Measurements from ENCODE around the gene DGKA.

DGKA gene

GRCh38 chr12:55931317-55931779 is 386 bp downstream of the DGKA start:
- peaks cover 0 to 14% (median 2%) of the 10 kb centered on the region in 4 experiments for H3K36me3 ChIP-seq (ENCODE audit: control insufficient read depth in 4 of 4, insufficient read depth in 4 of 4, low read length in 3 of 4)
- 9% methylated on average over 8 of the region's 10 CpGs for WGBS (ENCODE audit: insufficient coverage)
- H3K4me1 ChIP-seq (ENCODE audit: control extremely low read depth in 1 of 4, control insufficient read depth in 4 of 4, insufficient read depth in 4 of 4, low read length in 3 of 4), result peaks cover 17 to 62% (median 56%) of the 10 kb centered on the region in 4 experiments
- no peak for DNase-seq
- H3K27ac ChIP-seq (ENCODE audit: insufficient read depth in 1 of 2, low read depth in 1 of 2, low read length in 2 of 2, poor library complexity in 1 of 2, severe bottlenecking in 2 of 2), result peak overlapping the region; percentile 4 to 75
- ChIA-PET CTCF (interaction anchor here (0.9 to 5.7 kb wide), 9 partner anchors 9 to 197 kb away, joined by 3 to 27 read pairs (median 4); partner anchors contain the start of gene DNAJC14), POLR2A (no interaction called here)
- H3K4me3 ChIP-seq (ENCODE audit: control insufficient read depth in 1 of 7, extremely low read depth in 1 of 7, insufficient read depth in 4 of 7, low read depth in 2 of 7, low read length in 6 of 7), result peak overlapping the region; percentile 54 to 95 (median 80)
- no peaks in the 10 kb centered on the region for H3K27me3 ChIP-seq (replicated peaks in 2 of 5; ENCODE audit: control insufficient read depth in 4 of 5, insufficient read depth in 5 of 5, low read length in 4 of 5)
- H3K9me3 ChIP-seq (ENCODE audit: control extremely low read depth in 1 of 5, control insufficient read depth in 4 of 5, insufficient read depth in 2 of 5, low read depth in 1 of 5, low read length in 4 of 5), result no peaks in the 10 kb centered on the region

DNA sequence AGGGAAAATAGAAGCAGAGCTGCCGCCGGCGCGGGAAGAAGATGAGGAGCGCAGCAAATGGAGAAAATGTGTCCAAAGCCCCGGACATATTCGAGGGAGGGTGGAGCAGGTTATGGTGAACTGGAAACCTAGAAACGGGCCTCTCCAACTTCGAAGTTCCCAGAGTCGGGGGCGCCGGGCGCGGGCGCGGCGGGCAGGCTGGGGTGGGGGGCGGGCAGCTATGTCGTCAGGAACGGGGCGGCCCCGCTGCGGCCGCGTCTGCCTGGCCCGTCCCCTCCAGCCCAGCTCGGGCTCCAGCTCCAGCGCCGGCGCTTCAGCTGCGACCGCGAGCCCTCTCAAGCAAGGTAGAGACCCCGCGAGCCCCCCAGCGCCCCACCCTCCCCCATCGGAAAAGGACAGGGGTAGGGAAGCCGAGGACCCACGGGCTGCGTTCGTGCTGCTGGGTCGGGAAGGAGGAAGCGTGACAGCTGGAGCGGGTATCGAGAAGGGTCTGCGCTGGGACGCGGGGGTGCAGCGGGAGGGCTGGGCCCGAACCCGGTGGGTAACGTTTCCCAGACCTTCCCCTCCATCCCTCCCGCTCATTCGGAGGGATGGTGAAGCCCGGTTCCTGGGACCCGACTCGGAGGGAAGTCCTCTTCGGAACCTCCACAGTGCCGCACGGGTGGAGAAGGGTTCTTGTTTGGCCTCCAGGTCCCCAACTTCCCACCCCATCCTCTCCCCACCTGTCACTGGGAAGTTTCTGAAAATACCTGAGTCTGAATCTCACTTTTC is 1.0 kb downstream of the DGKA start:
- H3K4me3 ChIP-seq (ENCODE audit: control insufficient read depth in 1 of 7, extremely low read depth in 1 of 7, insufficient read depth in 4 of 7, low read depth in 2 of 7, low read length in 6 of 7), result peak overlapping the region; percentile 54 to 95 (median 80)
- peak in 2 of 3 donors; percentile 37 to 54 for DNase-seq
- H3K9me3 ChIP-seq (ENCODE audit: control extremely low read depth in 1 of 5, control insufficient read depth in 4 of 5, insufficient read depth in 2 of 5, low read depth in 1 of 5, low read length in 4 of 5), result no peaks in the 10 kb centered on the region
- no peaks in the 10 kb centered on the region for H3K27me3 ChIP-seq (replicated peaks in 2 of 5; ENCODE audit: control insufficient read depth in 4 of 5, insufficient read depth in 5 of 5, low read length in 4 of 5)
- peaks cover 0 to 19% (median 5%) of the 10 kb centered on the region in 4 experiments for H3K36me3 ChIP-seq (ENCODE audit: control insufficient read depth in 4 of 4, insufficient read depth in 4 of 4, low read length in 3 of 4)
- 0% methylated on average over 50 of the region's 60 CpGs for WGBS (ENCODE audit: insufficient coverage)
- peaks cover 16 to 60% (median 54%) of the 10 kb centered on the region in 4 experiments for H3K4me1 ChIP-seq (ENCODE audit: control extremely low read depth in 1 of 4, control insufficient read depth in 4 of 4, insufficient read depth in 4 of 4, low read length in 3 of 4)
- CTCF ChIA-PET, result interaction anchor here (0.9 to 5.7 kb wide), 7 partner anchors 8 to 198 kb away, joined by 3 to 27 read pairs (median 4); no protein-coding TSS in a partner anchor
- POLR2A ChIA-PET, result no interaction called here
- H3K27ac ChIP-seq (ENCODE audit: insufficient read depth in 1 of 2, low read depth in 1 of 2, low read length in 2 of 2, poor library complexity in 1 of 2, severe bottlenecking in 2 of 2), result peak overlapping the region; percentile 56 to 75

DNA sequence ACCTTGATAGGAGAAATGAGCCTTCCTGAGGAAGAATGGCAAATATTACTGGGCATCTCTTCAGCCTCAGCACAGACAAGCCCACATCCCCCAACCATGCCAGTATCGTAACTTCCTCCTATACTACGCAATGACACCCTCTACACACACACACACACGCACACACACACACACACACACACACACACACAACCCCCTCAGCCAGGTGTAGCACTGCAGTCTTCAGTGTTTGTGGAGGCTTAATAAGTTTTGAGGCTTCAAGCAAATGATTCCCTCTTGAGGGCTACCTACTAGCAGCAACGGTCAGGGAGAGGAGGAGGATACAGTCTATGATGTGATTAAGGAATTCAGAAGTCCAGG is 1.6 kb downstream of the DGKA start:
- Histone ChIP-seq H3K36me3 (ENCODE audit: control insufficient read depth in 4 of 4, insufficient read depth in 4 of 4, low read length in 3 of 4) (peaks cover 2 to 25% (median 8%) of the 10 kb centered on the region in 4 experiments), H3K4me1 (ENCODE audit: control extremely low read depth in 1 of 4, control insufficient read depth in 4 of 4, insufficient read depth in 4 of 4, low read length in 3 of 4) (peaks cover 16 to 58% (median 53%) of the 10 kb centered on the region in 4 experiments), H3K27me3 (replicated peaks in 2 of 5; ENCODE audit: control insufficient read depth in 4 of 5, insufficient read depth in 5 of 5, low read length in 4 of 5) (no peaks in the 10 kb centered on the region), H3K4me3 (ENCODE audit: control insufficient read depth in 1 of 7, extremely low read depth in 1 of 7, insufficient read depth in 4 of 7, low read depth in 2 of 7, low read length in 6 of 7) (peak overlapping the region; percentile 54 to 95 (median 80)), H3K27ac (ENCODE audit: insufficient read depth in 1 of 2, low read depth in 1 of 2, low read length in 2 of 2, poor library complexity in 1 of 2, severe bottlenecking in 2 of 2) (peak overlapping the region; percentile 56 to 75), H3K9me3 (ENCODE audit: control extremely low read depth in 1 of 5, control insufficient read depth in 4 of 5, insufficient read depth in 2 of 5, low read depth in 1 of 5, low read length in 4 of 5) (no peaks in the 10 kb centered on the region)
- WGBS (ENCODE audit: insufficient coverage), result no CpG with 5 or more reads among the region's 4 CpGs
- peak; percentile 49 to 86 (median 73) for DNase-seq
- CTCF ChIA-PET, result interaction anchor here (1.1 to 5.7 kb wide), 7 partner anchors 8 to 112 kb away, joined by 3 to 27 read pairs (median 6); no protein-coding TSS in a partner anchor
- POLR2A ChIA-PET, result no interaction called here

GRCh38 chr12:55933169-55933798 is 2.3 kb downstream of the DGKA start:
- H3K36me3 ChIP-seq (ENCODE audit: control insufficient read depth in 4 of 4, insufficient read depth in 4 of 4, low read length in 3 of 4), result peaks cover 2 to 30% (median 11%) of the 10 kb centered on the region in 4 experiments
- ChIA-PET POLR2A (interaction anchor here (1.2 kb wide), 1 partner anchor 41 kb away, joined by 4 read pairs; no protein-coding TSS in a partner anchor), CTCF (interaction anchor here (1.0 to 5.7 kb wide), 12 partner anchors 9 to 193 kb away, joined by 3 to 27 read pairs (median 4); partner anchors contain the start of genes DNAJC14, ORMDL2 and SARNP)
- peak in 2 of 3 donors; percentile 50 for DNase-seq
- peak overlapping the region in 1 of 2 experiments; percentile 75 for H3K27ac ChIP-seq (ENCODE audit: insufficient read depth in 1 of 2, low read depth in 1 of 2, low read length in 2 of 2, poor library complexity in 1 of 2, severe bottlenecking in 2 of 2)
- WGBS (ENCODE audit: insufficient coverage), result 90% methylated on average over 3 of the region's 7 CpGs
- no peaks in the 10 kb centered on the region for H3K9me3 ChIP-seq (ENCODE audit: control extremely low read depth in 1 of 5, control insufficient read depth in 4 of 5, insufficient read depth in 2 of 5, low read depth in 1 of 5, low read length in 4 of 5)
- H3K4me1 ChIP-seq (ENCODE audit: control extremely low read depth in 1 of 4, control insufficient read depth in 4 of 4, insufficient read depth in 4 of 4, low read length in 3 of 4), result peaks cover 15 to 52% (median 47%) of the 10 kb centered on the region in 4 experiments
- H3K4me3 ChIP-seq (ENCODE audit: control insufficient read depth in 1 of 7, extremely low read depth in 1 of 7, insufficient read depth in 4 of 7, low read depth in 2 of 7, low read length in 6 of 7), result peak overlapping the region in 4 of 7 experiments; percentile 77 to 95 (median 81)
- H3K27me3 ChIP-seq (replicated peaks in 2 of 5; ENCODE audit: control insufficient read depth in 4 of 5, insufficient read depth in 5 of 5, low read length in 4 of 5), result no peaks in the 10 kb centered on the region

DNA sequence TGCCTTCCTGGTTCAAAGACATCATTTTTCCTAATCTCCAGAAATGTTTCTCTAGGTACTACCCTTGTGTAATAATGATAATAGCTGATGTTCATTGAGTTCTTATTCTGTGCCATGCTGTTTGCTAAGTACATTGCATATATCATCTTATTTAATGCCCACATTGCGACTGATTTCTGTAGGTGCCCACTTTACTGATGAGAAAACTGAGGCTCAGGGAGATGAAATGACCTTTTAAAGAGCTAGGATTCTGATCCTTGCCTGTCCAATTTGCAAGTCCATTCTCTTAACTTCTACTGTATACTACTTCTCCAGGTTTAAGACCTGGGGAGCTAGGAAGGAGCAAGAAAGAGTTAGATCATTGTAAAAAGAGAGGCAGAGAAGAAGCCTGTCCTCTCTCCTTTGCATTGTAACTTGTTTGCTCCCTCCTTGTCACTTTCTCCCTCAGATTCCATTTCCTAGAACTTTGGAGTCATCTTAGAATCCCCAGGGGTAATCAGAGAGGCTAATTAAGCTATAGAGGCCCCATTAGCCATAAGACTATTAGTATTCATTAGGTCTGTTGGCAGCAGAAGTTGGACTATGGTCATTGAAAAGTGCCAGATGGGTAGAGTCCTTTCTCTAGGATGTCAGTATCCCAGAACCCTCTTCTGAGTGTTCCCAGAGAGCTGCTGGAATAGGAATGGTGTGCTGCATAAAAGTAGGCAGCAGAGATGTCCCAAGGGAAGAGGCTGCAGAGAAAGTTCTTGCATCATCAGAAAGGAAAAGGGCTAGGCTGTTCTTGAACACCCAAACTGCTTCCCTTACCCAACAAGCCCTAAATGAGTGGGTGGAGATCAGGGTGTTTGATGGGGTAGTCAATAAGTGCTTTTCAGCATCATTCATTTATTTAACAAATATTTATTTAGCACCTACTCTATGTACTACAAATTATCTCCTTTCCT is 3.1 kb downstream of the DGKA start:
- Histone ChIP-seq H3K27ac (ENCODE audit: insufficient read depth in 1 of 2, low read depth in 1 of 2, low read length in 2 of 2, poor library complexity in 1 of 2, severe bottlenecking in 2 of 2) (no peak overlapping the region), H3K27me3 (replicated peaks in 2 of 5; ENCODE audit: control insufficient read depth in 4 of 5, insufficient read depth in 5 of 5, low read length in 4 of 5) (no peaks in the 10 kb centered on the region), H3K4me1 (ENCODE audit: control extremely low read depth in 1 of 4, control insufficient read depth in 4 of 4, insufficient read depth in 4 of 4, low read length in 3 of 4) (peaks cover 12 to 45% (median 40%) of the 10 kb centered on the region in 4 experiments), H3K4me3 (ENCODE audit: control insufficient read depth in 1 of 7, extremely low read depth in 1 of 7, insufficient read depth in 4 of 7, low read depth in 2 of 7, low read length in 6 of 7) (no peak overlapping the region), H3K36me3 (ENCODE audit: control insufficient read depth in 4 of 4, insufficient read depth in 4 of 4, low read length in 3 of 4) (peaks cover 8 to 38% (median 16%) of the 10 kb centered on the region in 4 experiments), H3K9me3 (ENCODE audit: control extremely low read depth in 1 of 5, control insufficient read depth in 4 of 5, insufficient read depth in 2 of 5, low read depth in 1 of 5, low read length in 4 of 5) (no peaks in the 10 kb centered on the region)
- no peak for DNase-seq
- WGBS (ENCODE audit: insufficient coverage), result 100% methylated on average over 1 of the region's 1 CpG
- ChIA-PET POLR2A (interaction anchor here (1.2 kb wide), 1 partner anchor 40 kb away, joined by 4 read pairs; no protein-coding TSS in a partner anchor), CTCF (interaction anchor here (0.6 to 5.7 kb wide), 12 partner anchors 8 to 194 kb away, joined by 3 to 27 read pairs (median 4); partner anchors contain the start of genes DNAJC14, ORMDL2 and SARNP)

GRCh38 chr12:55934773-55935172 is 3.8 kb downstream of the DGKA start:
- H3K27me3 ChIP-seq (replicated peaks in 2 of 5; ENCODE audit: control insufficient read depth in 4 of 5, insufficient read depth in 5 of 5, low read length in 4 of 5), result no peaks in the 10 kb centered on the region
- peaks cover 13 to 45% (median 21%) of the 10 kb centered on the region in 4 experiments for H3K36me3 ChIP-seq (ENCODE audit: control insufficient read depth in 4 of 4, insufficient read depth in 4 of 4, low read length in 3 of 4)
- POLR2A ChIA-PET, result interaction anchor here (0.5 kb wide), 1 partner anchor 196 kb away, joined by 3 read pairs; no protein-coding TSS in a partner anchor
- no CpG with 5 or more reads among the region's 1 CpG for WGBS (ENCODE audit: insufficient coverage)
- DNase-seq, result no peak
- H3K27ac ChIP-seq (ENCODE audit: insufficient read depth in 1 of 2, low read depth in 1 of 2, low read length in 2 of 2, poor library complexity in 1 of 2, severe bottlenecking in 2 of 2), result no peak overlapping the region
- no peak overlapping the region for H3K4me3 ChIP-seq (ENCODE audit: control insufficient read depth in 1 of 7, extremely low read depth in 1 of 7, insufficient read depth in 4 of 7, low read depth in 2 of 7, low read length in 6 of 7)
- H3K4me1 ChIP-seq (ENCODE audit: control extremely low read depth in 1 of 4, control insufficient read depth in 4 of 4, insufficient read depth in 4 of 4, low read length in 3 of 4), result peaks cover 8 to 38% (median 33%) of the 10 kb centered on the region in 4 experiments
- CTCF ChIA-PET, result interaction anchor here (0.6 to 5.7 kb wide), 5 partner anchors 10 to 195 kb away, joined by 3 to 27 read pairs (median 4); no protein-coding TSS in a partner anchor
- H3K9me3 ChIP-seq (ENCODE audit: control extremely low read depth in 1 of 5, control insufficient read depth in 4 of 5, insufficient read depth in 2 of 5, low read depth in 1 of 5, low read length in 4 of 5), result no peaks in the 10 kb centered on the region

Measured in common myeloid progenitor, CD34-positive (primary cell).